Myometrial cell (primary cell): ENCODE measurements around the gene OR12D2. TPM values are rescaled to one million over a fixed set of nuclear protein-coding genes. Genes with fewer than 3 reads are reported as not detected.

Experiments used
- total RNA-seq: library from RNA; depleted of rRNA; stranded (reverse); fragments of >200 nt; gene quantifications from 2 replicates; pipeline ENCODE4 v1.2.3, GENCODE V29; 2015

The OR12D2 gene, protein sequence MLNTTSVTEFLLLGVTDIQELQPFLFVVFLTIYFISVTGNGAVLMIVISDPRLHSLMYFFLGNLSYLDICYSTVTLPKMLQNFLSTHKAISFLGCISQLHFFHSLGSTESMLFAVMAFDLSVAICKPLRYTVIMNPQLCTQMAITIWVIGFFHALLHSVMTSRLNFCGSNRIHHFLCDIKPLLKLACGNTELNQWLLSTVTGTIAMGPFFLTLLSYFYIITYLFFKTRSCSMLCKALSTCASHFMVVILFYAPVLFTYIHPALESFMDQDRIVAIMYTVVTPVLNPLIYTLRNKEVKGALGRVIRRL
- total RNA-seq: not detected in 2 replicates

GRCh38 chr6:29395331-29395730 lies at the start of gene OR12D2:
OR12D2 (plus strand) TSS chr6:29395631; CDS start chr6:29396700, 1,069 bp downstream.

DNA sequence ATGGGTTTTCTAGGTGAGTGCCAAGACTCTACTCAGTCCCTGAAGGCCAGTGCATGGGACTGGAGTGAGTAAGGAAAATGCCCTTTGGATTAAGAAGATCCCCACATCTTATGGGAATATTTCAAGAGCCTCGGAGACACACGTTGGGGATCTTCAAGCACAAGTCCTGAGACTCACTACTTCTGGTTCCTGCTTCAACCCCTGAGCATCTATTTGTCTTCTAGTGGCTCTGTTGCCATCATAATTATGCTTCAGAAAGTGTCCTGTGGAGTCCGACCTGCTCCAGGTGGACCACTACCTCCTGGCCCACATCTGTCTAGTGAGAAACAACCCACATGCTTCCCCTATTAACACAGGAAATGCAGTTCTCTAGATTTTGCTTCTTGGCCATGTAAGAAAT lies 26.7 kb upstream of the OR12D2 start, which contains the start of gene OR5V1:
TSS of gene OR5V1 (minus strand) at position 101 of the 400 bp plus-strand sequence. CDS start 12,670 bp downstream, outside the sequence.

DNA sequence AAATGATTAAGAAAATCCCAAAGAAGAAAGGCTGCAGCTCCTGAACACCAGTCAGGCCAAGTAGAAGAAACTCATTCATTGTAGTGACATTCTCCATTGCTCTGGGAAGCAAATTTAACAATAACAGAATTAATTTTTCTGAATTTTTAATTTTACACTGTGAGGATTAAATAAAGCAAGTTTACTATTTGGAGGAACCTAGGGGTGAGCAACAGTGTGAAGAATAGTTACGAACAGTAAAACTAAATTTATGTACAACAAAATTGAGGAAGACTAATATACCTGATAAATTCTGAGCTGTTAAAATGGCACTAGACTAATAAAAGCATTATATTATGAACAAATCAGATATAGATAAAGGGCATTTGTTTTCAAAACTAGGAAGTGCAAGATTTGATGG lies 20.2 kb upstream of the OR12D2 start, which contains the start of gene OR12D3:
TSS of gene OR12D3 (minus strand) at position 101 of the 400 bp plus-strand sequence. CDS start at position 97, 4 bp downstream.

DNA sequence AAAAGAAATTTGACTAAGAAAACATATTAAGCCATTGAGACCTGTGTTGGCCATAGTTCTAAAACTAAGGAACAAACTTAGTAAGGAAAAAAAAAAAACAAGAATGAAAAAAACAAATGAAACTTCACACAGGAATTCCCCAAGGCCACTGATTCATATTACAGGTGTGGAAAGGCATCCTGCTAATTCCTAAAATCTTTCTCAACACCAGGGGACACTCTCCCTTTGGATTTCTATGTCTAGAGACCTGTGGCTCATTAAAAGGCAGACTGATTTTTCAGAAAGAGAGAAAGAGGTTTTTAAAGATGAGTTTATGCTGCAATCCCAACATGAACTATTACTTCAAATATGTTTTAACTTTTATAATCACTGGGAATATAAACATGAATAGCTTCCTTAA lies 19.2 kb downstream of the OR12D2 start, which contains the start of gene OR12D1:
TSS of gene OR12D1 (plus strand) at position 341 of the 400 bp plus-strand sequence.

GRCh38 chr6:29439006-29439405 lies 43.6 kb downstream of the OR12D2 start, which contains the start of gene OR10C1:
OR10C1 (plus strand) TSS chr6:29439306; CDS start chr6:29440016, 710 bp downstream.

Other genes starting within 250 kb of the OR12D2 start
- not detected in 2 replicates for gene OR2J2, start 224.7 kb upstream of the OR12D2 start, total RNA-seq
- not detected in 2 replicates for gene OR14J1, start 93.9 kb upstream of the OR12D2 start, total RNA-seq
- not detected in 2 replicates for gene OR5V1, start 26.8 kb upstream of the OR12D2 start, total RNA-seq
- gene OR12D3, start 20.3 kb upstream of the OR12D2 start, total RNA-seq: not detected in 2 replicates
- gene OR12D1, start 19.3 kb downstream of the OR12D2 start, total RNA-seq: not detected in 2 replicates
- gene OR10C1, start 43.7 kb downstream of the OR12D2 start, total RNA-seq: not detected in 2 replicates
- gene OR11A1, start 61.4 kb downstream of the OR12D2 start, total RNA-seq: not detected in 2 replicates
- gene OR2H1, start 61.5 kb downstream of the OR12D2 start, total RNA-seq: not detected in 2 replicates
- not detected in 2 replicates for gene MAS1L, start 92.3 kb downstream of the OR12D2 start, total RNA-seq
- not detected in 2 replicates for gene UBD, start 164.1 kb downstream of the OR12D2 start, total RNA-seq
- not detected in 2 replicates for gene OR2H2, start 189.5 kb downstream of the OR12D2 start, total RNA-seq
- 7.1 and 8.6 TPM in 2 replicates for gene GABBR1, start 237.6 kb downstream of the OR12D2 start, total RNA-seq